Mucosa of stomach (tissue), 1 donor: Measurements from ENCODE around the gene NFKBIE.

Experiments used
- H3K27me3 ChIP-seq: one replicate; pipeline ENCODE4 v1.7.0; 2013; ENCODE audit warnings: mild to moderate bottlenecking, low read length; ENCODE audit not compliant: control insufficient read depth, insufficient read depth
- H3K36me3 ChIP-seq: one replicate; pipeline ENCODE4 v1.7.0; 2013; ENCODE audit warnings: low read length; ENCODE audit not compliant: control insufficient read depth, insufficient read depth
- H3K4me1 ChIP-seq: one replicate; pipeline ENCODE4 v1.7.0; 2013; ENCODE audit warnings: mild to moderate bottlenecking, low read length; ENCODE audit not compliant: control insufficient read depth, insufficient read depth
- H3K4me3 ChIP-seq: one replicate; pipeline ENCODE4 v1.7.0; 2013; ENCODE audit warnings: low read length
- H3K9ac ChIP-seq: one replicate; pipeline ENCODE4 v1.7.0; 2013; ENCODE audit warnings: mild to moderate bottlenecking, low read length, moderate library complexity
- H3K9me3 ChIP-seq: one replicate; pipeline ENCODE4 v1.7.0; 2013; ENCODE audit warnings: mild to moderate bottlenecking, low read length, moderate library complexity; ENCODE audit not compliant: control insufficient read depth
- donor health status: Pancreatic carcinoma.

NFKBIE gene

GRCh38 chr6:44276667-44277640, 11.6 kb upstream of the NFKBIE start:
- H3K4me3 ChIP-seq: no peak overlapping the region
- H3K9me3 ChIP-seq: no peaks in the 10 kb centered on the region
- H3K4me1 ChIP-seq: no peaks in the 10 kb centered on the region
- H3K9ac ChIP-seq: no peak overlapping the region
- H3K27me3 ChIP-seq: peaks cover 78% of the 10 kb centered on the region
- H3K36me3 ChIP-seq: no peaks in the 10 kb centered on the region

- peaks cover 88% of the 10 kb centered on the region for H3K27me3 ChIP-seq
- H3K4me3 ChIP-seq: no peak overlapping the region
- H3K9me3 ChIP-seq: no peaks in the 10 kb centered on the region
- no peaks in the 10 kb centered on the region for H3K36me3 ChIP-seq
- no peak overlapping the region for H3K9ac ChIP-seq
- H3K4me1 ChIP-seq: no peaks in the 10 kb centered on the region
Observed at GRCh38 chr6:44275749-44276648, 10.6 kb upstream of the NFKBIE start.

GRCh38 chr6:44275271-44275748, 10.0 kb upstream of the NFKBIE start:
- no peaks in the 10 kb centered on the region for H3K4me1 ChIP-seq
- H3K9ac ChIP-seq: no peak overlapping the region
- H3K4me3 ChIP-seq: no peak overlapping the region
- H3K27me3 ChIP-seq: peaks cover 84% of the 10 kb centered on the region
- H3K9me3 ChIP-seq: no peaks in the 10 kb centered on the region
- no peaks in the 10 kb centered on the region for H3K36me3 ChIP-seq

GRCh38 chr6:44273617-44274016, 8.3 kb upstream of the NFKBIE start:
- Histone ChIP-seq H3K9me3 (no peaks in the 10 kb centered on the region), H3K4me1 (no peaks in the 10 kb centered on the region), H3K4me3 (no peak overlapping the region), H3K27me3 (peaks cover 89% of the 10 kb centered on the region), H3K36me3 (no peaks in the 10 kb centered on the region), H3K9ac (no peak overlapping the region)

- H3K9me3 ChIP-seq: no peaks in the 10 kb centered on the region
- H3K27me3 ChIP-seq: peaks cover 89% of the 10 kb centered on the region
- no peaks in the 10 kb centered on the region for H3K4me1 ChIP-seq
- no peak overlapping the region for H3K9ac ChIP-seq
- no peak overlapping the region for H3K4me3 ChIP-seq
- no peaks in the 10 kb centered on the region for H3K36me3 ChIP-seq
Observed at GRCh38 chr6:44272999-44273566, 7.7 kb upstream of the NFKBIE start.

GRCh38 chr6:44272529-44272928, 7.2 kb upstream of the NFKBIE start:
- Histone ChIP-seq H3K36me3 (no peaks in the 10 kb centered on the region), H3K9me3 (no peaks in the 10 kb centered on the region), H3K27me3 (peaks cover 85% of the 10 kb centered on the region), H3K4me3 (no peak overlapping the region), H3K4me1 (no peaks in the 10 kb centered on the region), H3K9ac (no peak overlapping the region)

- no peaks in the 10 kb centered on the region for H3K36me3 ChIP-seq
- H3K4me1 ChIP-seq: no peaks in the 10 kb centered on the region
- no peak overlapping the region for H3K4me3 ChIP-seq
- H3K9ac ChIP-seq: no peak overlapping the region
- peaks cover 78% of the 10 kb centered on the region for H3K27me3 ChIP-seq
- H3K9me3 ChIP-seq: no peaks in the 10 kb centered on the region
Observed at GRCh38 chr6:44271914-44272313, 6.6 kb upstream of the NFKBIE start.

- no peak overlapping the region for H3K9ac ChIP-seq
- H3K9me3 ChIP-seq: no peaks in the 10 kb centered on the region
- H3K4me1 ChIP-seq: no peaks in the 10 kb centered on the region
- no peak overlapping the region for H3K4me3 ChIP-seq
- H3K36me3 ChIP-seq: no peaks in the 10 kb centered on the region
- H3K27me3 ChIP-seq: peaks cover 73% of the 10 kb centered on the region
Observed at GRCh38 chr6:44271406-44271723, 6.0 kb upstream of the NFKBIE start.

GRCh38 chr6:44270526-44271405, 5.4 kb upstream of the NFKBIE start:
- H3K9ac ChIP-seq: no peak overlapping the region
- H3K27me3 ChIP-seq: peaks cover 67% of the 10 kb centered on the region
- no peak overlapping the region for H3K4me3 ChIP-seq
- no peaks in the 10 kb centered on the region for H3K36me3 ChIP-seq
- H3K9me3 ChIP-seq: no peaks in the 10 kb centered on the region
- H3K4me1 ChIP-seq: no peaks in the 10 kb centered on the region

- Histone ChIP-seq H3K9ac (no peak within 1 kb of the TSS), H3K36me3 (no peaks in the 10 kb centered on the region), H3K9me3 (no peaks in the 10 kb centered on the region), H3K4me1 (no peaks in the 10 kb centered on the region), H3K27me3 (peaks cover 59% of the 10 kb centered on the region), H3K4me3 (no peak within 1 kb of the TSS)
Observed at GRCh38 chr6:44269921-44270525, 4.7 kb upstream of the NFKBIE start, which contains the start of gene TMEM151B. TSS of gene TMEM151B (plus strand) at chr6:44270450. CDS start at chr6:44270743, 293 bp downstream.
